ENCODE data around the gene MYOCD.

The MYOCD gene

DNA sequence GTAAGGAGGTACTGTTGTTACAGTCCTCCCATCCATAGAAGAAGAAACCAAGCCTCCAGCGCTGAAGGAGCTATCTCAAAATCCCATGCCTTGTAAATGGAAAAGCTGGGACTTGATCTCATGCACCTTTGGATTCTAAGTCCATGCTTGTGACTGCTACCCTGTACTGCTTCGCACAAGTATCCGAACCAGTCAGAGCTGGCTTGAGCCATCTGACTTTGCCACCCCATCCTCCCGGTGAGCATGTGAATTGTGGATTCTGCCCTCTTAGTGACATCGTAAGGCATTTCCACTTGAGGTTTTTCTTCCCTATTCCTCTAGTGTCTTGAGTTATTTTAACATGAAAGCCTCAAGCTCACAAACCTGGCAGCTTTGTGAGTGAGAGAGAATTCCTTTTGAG, 15.3 kb downstream of the MYOCD start:
- Mint-ChIP-seq H3K4me1 (peaks cover 12% of the 10 kb centered on the region), H3K27me3 (ENCODE audit: low read depth, poor library complexity) (peaks cover 7% of the 10 kb centered on the region), H3K4me3 (no peak overlapping the region), H3K27ac (peak overlapping the region; percentile 38), H3K36me3 (ENCODE audit: low read depth) (no peaks in the 10 kb centered on the region), H3K9me3 (no peaks in the 10 kb centered on the region)
- no peak for DNase-seq
- TF ChIP-seq, protein P1, sequence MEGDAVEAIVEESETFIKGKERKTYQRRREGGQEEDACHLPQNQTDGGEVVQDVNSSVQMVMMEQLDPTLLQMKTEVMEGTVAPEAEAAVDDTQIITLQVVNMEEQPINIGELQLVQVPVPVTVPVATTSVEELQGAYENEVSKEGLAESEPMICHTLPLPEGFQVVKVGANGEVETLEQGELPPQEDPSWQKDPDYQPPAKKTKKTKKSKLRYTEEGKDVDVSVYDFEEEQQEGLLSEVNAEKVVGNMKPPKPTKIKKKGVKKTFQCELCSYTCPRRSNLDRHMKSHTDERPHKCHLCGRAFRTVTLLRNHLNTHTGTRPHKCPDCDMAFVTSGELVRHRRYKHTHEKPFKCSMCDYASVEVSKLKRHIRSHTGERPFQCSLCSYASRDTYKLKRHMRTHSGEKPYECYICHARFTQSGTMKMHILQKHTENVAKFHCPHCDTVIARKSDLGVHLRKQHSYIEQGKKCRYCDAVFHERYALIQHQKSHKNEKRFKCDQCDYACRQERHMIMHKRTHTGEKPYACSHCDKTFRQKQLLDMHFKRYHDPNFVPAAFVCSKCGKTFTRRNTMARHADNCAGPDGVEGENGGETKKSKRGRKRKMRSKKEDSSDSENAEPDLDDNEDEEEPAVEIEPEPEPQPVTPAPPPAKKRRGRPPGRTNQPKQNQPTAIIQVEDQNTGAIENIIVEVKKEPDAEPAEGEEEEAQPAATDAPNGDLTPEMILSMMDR (IDR thresholded peaks at IDR 0.05): no peak

DNA sequence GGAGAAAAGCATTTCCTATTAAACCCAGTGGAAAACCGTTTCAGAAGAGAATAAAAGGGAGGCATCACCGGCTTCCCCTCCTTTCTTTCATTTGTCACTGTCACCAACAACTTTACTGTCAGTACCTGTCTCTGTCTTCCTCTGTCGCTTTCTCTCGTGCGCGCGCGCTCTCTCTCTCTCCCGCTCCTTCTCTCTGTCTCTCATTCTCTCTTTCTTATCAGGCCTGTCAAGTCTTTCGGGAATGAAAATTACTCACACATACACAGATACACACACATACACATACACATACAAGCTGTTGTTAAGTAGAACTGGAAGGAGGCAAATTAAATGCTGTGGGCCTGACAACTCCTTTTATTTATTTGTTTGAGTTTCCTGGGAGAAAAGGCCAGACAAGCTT, 17.6 kb downstream of the MYOCD start:
- Mint-ChIP-seq H3K36me3 (ENCODE audit: low read depth) (no peaks in the 10 kb centered on the region), H3K27ac (peak overlapping the region; percentile 82), H3K4me1 (peaks cover 12% of the 10 kb centered on the region), H3K4me3 (no peak overlapping the region), H3K27me3 (ENCODE audit: low read depth, poor library complexity) (peaks cover 9% of the 10 kb centered on the region), H3K9me3 (no peaks in the 10 kb centered on the region)
- DNase-seq: no peak
- TF ChIP-seq, protein P1 (IDR thresholded peaks at IDR 0.05): no peak

DNA sequence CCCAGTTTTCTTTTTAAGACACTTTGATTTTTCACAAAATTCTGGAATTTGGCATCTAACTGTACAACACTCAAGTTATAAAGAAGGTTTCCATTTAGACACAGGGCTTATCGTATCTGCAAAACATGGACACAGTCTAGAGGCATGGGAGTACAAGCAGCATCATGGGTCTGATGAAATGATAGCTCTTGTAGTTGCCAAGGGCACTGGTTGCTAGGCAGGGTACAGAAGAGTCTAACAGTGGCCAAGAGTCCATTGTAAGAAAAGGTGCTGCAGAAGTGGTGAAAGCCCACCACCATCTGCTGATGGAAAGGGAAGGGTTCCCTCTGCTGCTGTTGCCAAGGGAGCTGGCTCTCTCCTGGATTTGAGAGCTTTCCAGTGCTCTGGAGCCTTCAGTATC, 20.8 kb downstream of the MYOCD start:
- H3K4me3 Mint-ChIP-seq: no peak overlapping the region

DNA sequence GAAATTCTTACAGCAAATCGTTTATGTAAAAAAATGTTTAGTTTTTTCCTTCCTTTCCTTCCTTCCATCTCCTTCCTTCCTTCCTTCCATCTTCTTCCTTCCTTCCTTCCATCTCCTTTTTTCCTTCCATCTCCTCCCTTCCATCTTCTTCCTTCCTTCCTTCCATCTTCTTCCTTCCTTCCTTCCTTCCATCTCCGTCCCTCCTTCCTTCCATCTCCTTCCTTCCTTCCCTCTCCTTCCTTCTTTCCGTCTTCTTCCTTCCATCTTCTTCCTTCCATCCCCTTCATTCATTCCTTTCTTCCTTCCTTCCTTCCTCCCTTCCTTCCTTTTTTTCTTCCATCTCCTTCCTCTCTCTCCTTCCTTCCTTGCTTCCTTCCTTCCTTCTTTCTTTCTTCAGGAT, 22.7 kb downstream of the MYOCD start:
- DNase-seq: no peak
- TF ChIP-seq, protein P1 (IDR thresholded peaks at IDR 0.05): no peak
- Mint-ChIP-seq H3K36me3 (ENCODE audit: low read depth) (no peaks in the 10 kb centered on the region), H3K27ac (peak overlapping the region; percentile 40), H3K27me3 (ENCODE audit: low read depth, poor library complexity) (peaks cover 2% of the 10 kb centered on the region), H3K4me1 (peaks cover 9% of the 10 kb centered on the region), H3K9me3 (no peaks in the 10 kb centered on the region), H3K4me3 (no peak overlapping the region)

More for the DNA sequence above, 20.8 kb downstream of the MYOCD start:
- Mint-ChIP-seq H3K36me3 (ENCODE audit: low read depth) (no peaks in the 10 kb centered on the region), H3K4me1 (peaks cover 12% of the 10 kb centered on the region), H3K9me3 (no peaks in the 10 kb centered on the region), H3K27me3 (ENCODE audit: low read depth, poor library complexity) (peaks cover 9% of the 10 kb centered on the region), H3K27ac (no peak overlapping the region)
- TF ChIP-seq, protein P1 (IDR thresholded peaks at IDR 0.05): no peak
- DNase-seq: no peak

DNA sequence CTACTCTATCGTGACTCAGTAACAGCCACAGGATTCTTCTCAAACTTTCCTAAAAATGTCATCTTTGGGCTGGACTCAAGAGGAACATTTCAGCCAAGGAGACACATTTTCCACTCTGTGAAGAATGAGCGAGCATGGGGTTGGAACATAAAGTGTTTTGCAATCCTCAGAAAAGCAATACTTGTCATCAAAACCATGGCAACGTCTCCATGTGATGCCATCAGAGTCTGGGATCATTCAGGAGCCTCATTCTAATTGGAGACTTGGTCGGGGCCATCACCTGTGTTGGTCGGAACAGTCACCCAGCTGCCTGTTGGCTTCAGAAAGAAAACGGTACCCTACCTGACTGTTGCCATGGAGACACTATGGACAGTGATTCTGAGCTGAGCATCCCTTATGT, 25.5 kb downstream of the MYOCD start:
- DNase-seq: no peak
- no peak overlapping the region for H3K4me3 Mint-ChIP-seq
- H3K9me3 Mint-ChIP-seq: no peaks in the 10 kb centered on the region
- peaks cover 2% of the 10 kb centered on the region for H3K27me3 Mint-ChIP-seq (ENCODE audit: low read depth, poor library complexity)
- TF ChIP-seq, protein P1 (IDR thresholded peaks at IDR 0.05): no peak
- no peaks in the 10 kb centered on the region for H3K36me3 Mint-ChIP-seq (ENCODE audit: low read depth)
- no peak overlapping the region for H3K27ac Mint-ChIP-seq
- no peaks in the 10 kb centered on the region for H3K4me1 Mint-ChIP-seq

DNA sequence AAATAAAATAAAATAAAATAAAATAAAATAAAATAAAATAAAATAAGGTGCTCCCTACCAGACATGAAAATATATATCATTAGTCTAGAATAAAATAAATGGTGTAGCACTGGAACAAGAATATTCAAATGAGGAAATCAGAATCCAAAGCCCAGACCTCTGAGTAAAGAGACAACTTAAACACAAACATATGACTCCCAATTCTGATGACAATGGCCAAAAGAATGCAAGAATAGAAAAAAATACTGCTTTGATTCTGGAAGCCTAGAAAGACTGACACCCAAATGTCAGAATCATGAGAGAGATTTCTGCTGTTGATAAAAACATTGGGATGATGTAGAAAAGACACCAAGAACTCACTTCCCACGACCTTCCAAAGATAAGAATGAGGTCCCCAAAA, 27.9 kb downstream of the MYOCD start:
- Mint-ChIP-seq H3K27ac (no peak overlapping the region), H3K27me3 (ENCODE audit: low read depth, poor library complexity) (no peaks in the 10 kb centered on the region), H3K4me3 (no peak overlapping the region), H3K36me3 (ENCODE audit: low read depth) (no peaks in the 10 kb centered on the region), H3K4me1 (no peaks in the 10 kb centered on the region), H3K9me3 (no peaks in the 10 kb centered on the region)
- TF ChIP-seq, protein P1 (IDR thresholded peaks at IDR 0.05): no peak
- no peak for DNase-seq

Data from nephron progenitor cell (in vitro differentiated cells).